ENCODE data around the gene DAB2IP. TPM values are rescaled to one million over a fixed set of nuclear protein-coding genes. Genes with fewer than 3 reads are reported as not detected.

The DAB2IP gene
- total and polyA plus RNA-seq, 2 of the 4 experiments (the other 2 are of a cell fraction), result 5.6 to 17.2 TPM

DNA sequence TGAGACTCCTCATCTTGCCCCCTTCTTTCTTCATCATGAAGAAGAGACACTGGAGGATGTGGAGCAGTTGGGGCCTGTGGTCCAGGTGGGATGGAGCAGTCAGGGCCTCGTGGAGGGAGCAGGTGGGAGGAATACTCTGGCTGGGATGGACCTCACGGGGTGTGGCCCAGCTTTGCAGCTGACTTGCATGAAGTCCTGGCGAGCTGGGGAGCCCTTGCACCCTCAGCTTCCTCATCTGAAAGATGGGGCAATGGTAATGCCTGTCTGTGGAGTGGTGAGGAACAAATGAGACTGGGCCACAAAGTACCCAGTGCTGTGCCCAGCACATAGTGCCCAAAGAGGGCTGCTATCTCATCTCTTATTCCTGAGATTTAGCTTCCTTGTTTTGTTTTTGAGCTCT, 91.5 kb downstream of the DAB2IP start:
- peaks cover 11 to 80% of the 10 kb centered on the region in 2 experiments; a peak in 3 of 4 replicates for H3K79me1 ChIP-seq (ENCODE audit: low read depth in 1 of 2, low read length in 2 of 2)
- H3K23ac ChIP-seq (ENCODE audit: low read depth, low read length), result no peak overlapping the region
- H2AFZ ChIP-seq (replicated peaks; ENCODE audit: low read length, poor library complexity), result no peak overlapping the region
- POLR2A ChIA-PET (ENCODE audit: unreplicated experiment), result no interaction called here
- H3K4ac ChIP-seq (ENCODE audit: low read depth, low read length), result peak overlapping the region; percentile 68
- intact Hi-C loops (cut with micrococcal nuclease) (no loop called here), in situ Hi-C loops (cut with MboI; ENCODE audit: low sequenced_read_pairs) (no loop called here), dilution Hi-C loops (cut with HindIII; ENCODE audit: low sequenced_read_pairs, unreplicated experiment) (no loop called here)
- H3K56ac ChIP-seq (ENCODE audit: extremely low read depth, insufficient read depth, low read length), result 0 out of 2 replicates have a peak overlapping the region, but pooled peaks have one; percentile 5
- H4K20me1 ChIP-seq (ENCODE audit: insufficient read depth, low read length), result peaks cover 31% of the 10 kb centered on the region
- H3K9me1 ChIP-seq (ENCODE audit: insufficient read depth, low read length), result peaks cover 30% of the 10 kb centered on the region
- H2AK9ac ChIP-seq (replicated peaks; ENCODE audit: low read depth, low read length, poor library complexity), result peak overlapping the region; percentile 75
- H3K27ac ChIP-seq (ENCODE audit: insufficient read depth, low read length), result peak overlapping the region; percentile 24; the same call in 1 of the 2 replicates
- peak overlapping the region; percentile 36; the same call in 1 of the 2 replicates for H4K5ac ChIP-seq (ENCODE audit: low read depth, low read length)
- H2BK5ac ChIP-seq (ENCODE audit: low read depth, low read length, poor library complexity, severe bottlenecking), result peak overlapping the region; percentile 40
- H3K4me2 ChIP-seq (ENCODE audit: low read depth, low read length), result peak overlapping the region; percentile 30; the same call in 1 of the 2 replicates
- TF ChIP-seq CHD1 (IDR thresholded peaks at IDR 0.05; ENCODE audit: low read depth, low read length) (no peak), NFE2L2 (IDR thresholded peaks at IDR 0.05; ENCODE audit: low read depth, low read length) (no peak), BHLHE40 (IDR thresholded peaks at IDR 0.05; ENCODE audit: low read depth, low read length) (no peak), RAD21 (IDR thresholded peaks at IDR 0.05; ENCODE audit: low read length) (no peak), RFX5 (IDR thresholded peaks at IDR 0.05; ENCODE audit: low read depth, low read length) (no peak), MAZ (IDR thresholded peaks at IDR 0.05; ENCODE audit: borderline replicate concordance, low read depth, low read length) (no peak)
- TF ChIP-seq, protein P1, sequence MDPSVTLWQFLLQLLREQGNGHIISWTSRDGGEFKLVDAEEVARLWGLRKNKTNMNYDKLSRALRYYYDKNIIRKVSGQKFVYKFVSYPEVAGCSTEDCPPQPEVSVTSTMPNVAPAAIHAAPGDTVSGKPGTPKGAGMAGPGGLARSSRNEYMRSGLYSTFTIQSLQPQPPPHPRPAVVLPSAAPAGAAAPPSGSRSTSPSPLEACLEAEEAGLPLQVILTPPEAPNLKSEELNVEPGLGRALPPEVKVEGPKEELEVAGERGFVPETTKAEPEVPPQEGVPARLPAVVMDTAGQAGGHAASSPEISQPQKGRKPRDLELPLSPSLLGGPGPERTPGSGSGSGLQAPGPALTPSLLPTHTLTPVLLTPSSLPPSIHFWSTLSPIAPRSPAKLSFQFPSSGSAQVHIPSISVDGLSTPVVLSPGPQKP (IDR thresholded peaks at IDR 0.05; ENCODE audit: borderline replicate concordance, low read depth, low read length), result no peak
- H3K27me3 ChIP-seq (ENCODE audit: control insufficient read depth, insufficient read depth, low read length), result no peaks in the 10 kb centered on the region
- peak overlapping the region; percentile 41; the same call in 1 of the 2 replicates for H2AK5ac ChIP-seq (ENCODE audit: low read depth, low read length)
- no peaks in the 10 kb centered on the region for H3K36me3 ChIP-seq (ENCODE audit: control insufficient read depth, insufficient read depth, low read length)
- BruUV-seq (replicated peaks), result no TSS peak
- CTCF ChIA-PET, result interaction anchor here (0.6 to 0.7 kb wide), 2 partner anchors 49 to 806 kb away, joined by 3 to 6 read pairs; no protein-coding TSS in a partner anchor
- H2BK20ac ChIP-seq (ENCODE audit: low read depth, low read length), result peak overlapping the region; percentile 17; the same call in 1 of the 2 replicates
- peaks cover 34% of the 10 kb centered on the region for H3K4me1 ChIP-seq (ENCODE audit: control insufficient read depth, insufficient read depth, low read length)
- H3K14ac ChIP-seq (replicated peaks; ENCODE audit: low read depth, low read length), result peak overlapping the region; percentile 47
- peak overlapping the region; percentile 72 for H4K91ac ChIP-seq (ENCODE audit: insufficient read depth, low read depth, low read length)
- H2BK15ac ChIP-seq (ENCODE audit: low read depth, low read length), result peak overlapping the region; percentile 37; the same call in 1 of the 3 replicates
- H3K9ac ChIP-seq (ENCODE audit: low read depth, low read length), result no peak overlapping the region; the same call in 1 of the 2 replicates
- 100% methylated on average over 1 of the region's 3 CpGs; no CpG with 5 or more reads in 1 of the 2 experiments for WGBS, 2 experiments (ENCODE audit: extremely low coverage in 2 of 2, insufficient read length in 1 of 2)
- H3K9me3 ChIP-seq (ENCODE audit: control insufficient read depth, insufficient read depth, low read length), result no peaks in the 10 kb centered on the region
- peak overlapping the region; percentile 36 to 76; a peak in 3 of 4 replicates for H4K8ac ChIP-seq (ENCODE audit: low read depth in 2 of 2, low read length in 2 of 2)
- H3K18ac ChIP-seq (ENCODE audit: low read depth, low read length), result 0 out of 2 replicates have a peak overlapping the region, but pooled peaks have one; percentile 11
- H3K4me3 ChIP-seq (ENCODE audit: insufficient read depth, low read depth, low read length), result no peak overlapping the region
- DNase-seq (no peak), ATAC-seq (ENCODE audit: low read depth) (no peak)
- H2BK120ac ChIP-seq (ENCODE audit: low read depth, low read length), result peak overlapping the region; percentile 53
